GM23248 (cell line): Measurements from ENCODE around the gene RFPL3. TPM values are rescaled to one million over a fixed set of nuclear protein-coding genes. Genes with fewer than 3 reads are reported as not detected.

Source experiments
- DNase-seq: peaks from one replicate; pipeline ENCODE4 v3.0.0-alpha.2; 2015
- H2AFZ ChIP-seq: fragments of 200-600 bp; sonication (generic); 2 replicates; pipeline ENCODE4 v1.6.1; 2016; ENCODE audit warnings: antibody characterized with exemption
- H3F3A ChIP-seq: fragments of 200-600 bp; sonication (generic); 2 replicates; pipeline ENCODE4 v1.6.1; 2016; ENCODE audit warnings: mild to moderate bottlenecking, antibody characterized with exemption, mixed run types; ENCODE audit not compliant: insufficient read depth
- H3K27ac ChIP-seq: fragments of 200-600 bp; sonication (generic); 2 replicates; pipeline ENCODE4 v1.5.1; 2016; ENCODE audit warnings: mild to moderate bottlenecking
- H3K27me3 ChIP-seq: fragments of 200-600 bp; sonication (generic); replicated peaks from 2 replicates; pipeline ENCODE4 v1.6.1; 2016; ENCODE audit warnings: mild to moderate bottlenecking; ENCODE audit not compliant: insufficient read depth
- H3K36me3 ChIP-seq: fragments of 200-600 bp; sonication (generic); 2 replicates; pipeline ENCODE4 v1.6.1; 2016; ENCODE audit warnings: low read depth, mild to moderate bottlenecking
- H3K4me1 ChIP-seq: fragments of 200-600 bp; sonication (generic); 2 replicates; pipeline ENCODE4 v1.6.1; 2016; ENCODE audit warnings: mild to moderate bottlenecking; ENCODE audit not compliant: insufficient read depth
- H3K4me2 ChIP-seq: fragments of 200-600 bp; sonication (generic); one replicate; pipeline ENCODE4 v1.6.1; 2016; ENCODE audit warnings: mild to moderate bottlenecking; ENCODE audit not compliant: unreplicated experiment
- H3K4me3 ChIP-seq: fragments of 200-600 bp; sonication (generic); 2 replicates; pipeline ENCODE4 v1.5.1; 2016; ENCODE audit warnings: mild to moderate bottlenecking
- H3K79me2 ChIP-seq: fragments of 200-600 bp; sonication (generic); 2 replicates; pipeline ENCODE4 v1.6.1; 2016; ENCODE audit warnings: mild to moderate bottlenecking; ENCODE audit not compliant: insufficient read depth
- H3K9ac ChIP-seq: fragments of 200-600 bp; sonication (generic); 2 replicates; pipeline ENCODE4 v1.6.1; 2016; ENCODE audit warnings: mild to moderate bottlenecking
- H3K9me2 ChIP-seq: fragments of 200-600 bp; sonication (generic); 2 replicates; pipeline ENCODE4 v1.6.1; 2016; ENCODE audit warnings: mixed run types, mild to moderate bottlenecking, moderate library complexity; ENCODE audit not compliant: insufficient read depth
- H3K9me3 ChIP-seq: fragments of 200-600 bp; sonication (generic); one replicate; pipeline ENCODE4 v1.6.1; 2017; ENCODE audit warnings: low read depth
- H4K20me1 ChIP-seq: fragments of 200-600 bp; sonication (generic); 2 replicates; pipeline ENCODE4 v1.6.0; 2016; ENCODE audit not compliant: insufficient read depth
- EZH2 ChIP-seq: fragments of 200-600 bp; sonication (generic); IDR thresholded peaks from 2 replicates; pipeline ENCODE4 v1.6.1; 2018; ENCODE audit warnings: antibody characterized with exemption, mild to moderate bottlenecking; ENCODE audit not compliant: insufficient read depth, poor library complexity, severe bottlenecking
- EZH2phosphoT487 ChIP-seq: fragments of 200-600 bp; sonication (generic); IDR thresholded peaks from 2 replicates; pipeline ENCODE4 v1.6.1; 2018; ENCODE audit warnings: antibody characterized with exemption, moderate library complexity, mild to moderate bottlenecking, low read depth; ENCODE audit not compliant: insufficient read depth
- WGBS, 2 experiments: methylation state at CpG; one replicate each; pipeline ENCODE4 v1.1.6; 2015 to 2017; ENCODE audit warnings: low lambda C conversion rate in 2 of 2, low coverage in 1 of 2; ENCODE audit errors: missing lambda C conversion rate in 2 of 2; 5-methylcytosine and 5-hydroxymethylcytosine counted together
- in situ Hi-C: fragments of 300-500 bp; cut with MboI; formaldehyde crosslinking; loops from 2 replicates; pipeline ENCODE4 v1.15.0; 2020
- polyA plus RNA-seq: library from polyadenylated mRNA; unstranded; fragments of >200 nt; fragmentation: Nextera tagmentation; extraction: Ambion mirVana; gene quantifications from 2 replicates; pipeline ENCODE4 v1.2.1, GENCODE V29; 2016
- total RNA-seq: library from RNA; depleted of rRNA; stranded (reverse); fragments of >200 nt; shearing (Covaris generic); gene quantifications from 2 replicates; pipeline ENCODE4 v1.2.3, GENCODE V29; 2014

The RFPL3 gene
- total and polyA plus RNA-seq, 2 experiments from 2014 or later, result not detected

DNA sequence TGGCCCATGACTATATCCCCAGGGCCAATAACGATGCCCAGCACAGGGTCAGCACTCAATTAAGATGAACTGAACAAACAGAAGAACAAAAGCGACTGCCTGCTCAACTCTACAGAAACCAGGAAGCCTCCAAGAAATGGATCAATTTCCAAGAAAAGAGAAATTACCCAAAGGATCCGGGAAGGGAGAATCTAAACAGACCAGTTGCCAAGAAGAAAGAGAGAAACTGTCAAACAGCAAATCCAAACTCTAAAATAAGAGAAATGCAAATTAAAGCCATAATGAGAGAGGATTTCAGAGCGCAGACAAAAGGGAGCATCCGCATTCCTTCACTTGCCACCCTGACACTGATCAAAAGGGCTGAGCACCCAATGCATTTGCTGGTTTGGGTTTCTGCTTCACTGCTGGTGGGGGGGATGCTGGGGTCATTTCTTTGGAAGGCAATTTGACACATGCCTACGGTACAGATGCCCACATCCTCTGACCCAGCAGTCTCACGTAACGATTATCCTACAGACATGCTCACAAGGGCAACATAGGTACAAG lies 37.7 kb upstream of the RFPL3 start:
- H3K4me1 ChIP-seq, result no peaks in the 10 kb centered on the region
- no peak for TF ChIP-seq EZH2phosphoT487
- no peak for TF ChIP-seq EZH2
- no peak overlapping the region for H3K4me3 ChIP-seq
- in situ Hi-C loops, result no loop called here
- no peak overlapping the region for H2AFZ ChIP-seq
- DNase-seq, result no peak
- H3K36me3 ChIP-seq, result no peaks in the 10 kb centered on the region
- 19 to 29% methylated on average over 8 of the region's 8 CpGs for WGBS, 2 experiments
- no peak overlapping the region for H3K9ac ChIP-seq
- no peaks in the 10 kb centered on the region for H3F3A ChIP-seq
- H4K20me1 ChIP-seq, result no peaks in the 10 kb centered on the region
- H3K4me2 ChIP-seq, result no peak overlapping the region
- no peaks in the 10 kb centered on the region for H3K9me3 ChIP-seq
- H3K27ac ChIP-seq, result no peak overlapping the region
- H3K27me3 ChIP-seq, result no peaks in the 10 kb centered on the region
- no peaks in the 10 kb centered on the region for H3K9me2 ChIP-seq
- no peaks in the 10 kb centered on the region for H3K79me2 ChIP-seq

DNA sequence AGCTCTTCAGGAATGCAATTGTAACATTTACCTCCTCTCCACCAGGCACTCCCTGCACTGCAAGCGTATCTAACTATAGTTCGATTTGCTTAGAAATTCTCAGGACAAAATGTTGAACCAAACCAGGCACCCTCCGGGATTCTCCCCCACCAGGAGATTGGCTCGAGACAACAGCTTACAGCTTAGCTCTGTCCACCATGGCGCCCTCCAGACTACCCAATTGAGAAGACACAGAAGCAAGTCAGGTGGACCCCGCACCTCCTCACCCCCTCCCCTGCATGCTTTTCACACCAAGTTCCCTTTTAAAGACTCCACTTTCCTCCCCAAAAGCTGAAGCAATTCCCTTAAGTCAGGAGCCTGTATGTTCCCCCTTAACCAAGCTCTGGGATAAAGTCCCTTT lies 34.7 kb upstream of the RFPL3 start:
- Histone ChIP-seq H3K4me3 (no peak overlapping the region), H3K4me2 (no peak overlapping the region), H3K79me2 (no peaks in the 10 kb centered on the region), H3K4me1 (no peaks in the 10 kb centered on the region), H2AFZ (no peak overlapping the region), H3K36me3 (no peaks in the 10 kb centered on the region), H3K9me3 (no peaks in the 10 kb centered on the region), H3K27me3 (no peaks in the 10 kb centered on the region), H3K9me2 (no peaks in the 10 kb centered on the region), H3F3A (no peaks in the 10 kb centered on the region), H3K27ac (no peak overlapping the region), H3K9ac (no peak overlapping the region), H4K20me1 (no peaks in the 10 kb centered on the region)
- in situ Hi-C loops, result no loop called here
- no peak for TF ChIP-seq EZH2phosphoT487
- no peak for TF ChIP-seq EZH2
- 47 to 56% methylated on average over 6 of the region's 6 CpGs for WGBS, 2 experiments
- DNase-seq, result no peak

DNA sequence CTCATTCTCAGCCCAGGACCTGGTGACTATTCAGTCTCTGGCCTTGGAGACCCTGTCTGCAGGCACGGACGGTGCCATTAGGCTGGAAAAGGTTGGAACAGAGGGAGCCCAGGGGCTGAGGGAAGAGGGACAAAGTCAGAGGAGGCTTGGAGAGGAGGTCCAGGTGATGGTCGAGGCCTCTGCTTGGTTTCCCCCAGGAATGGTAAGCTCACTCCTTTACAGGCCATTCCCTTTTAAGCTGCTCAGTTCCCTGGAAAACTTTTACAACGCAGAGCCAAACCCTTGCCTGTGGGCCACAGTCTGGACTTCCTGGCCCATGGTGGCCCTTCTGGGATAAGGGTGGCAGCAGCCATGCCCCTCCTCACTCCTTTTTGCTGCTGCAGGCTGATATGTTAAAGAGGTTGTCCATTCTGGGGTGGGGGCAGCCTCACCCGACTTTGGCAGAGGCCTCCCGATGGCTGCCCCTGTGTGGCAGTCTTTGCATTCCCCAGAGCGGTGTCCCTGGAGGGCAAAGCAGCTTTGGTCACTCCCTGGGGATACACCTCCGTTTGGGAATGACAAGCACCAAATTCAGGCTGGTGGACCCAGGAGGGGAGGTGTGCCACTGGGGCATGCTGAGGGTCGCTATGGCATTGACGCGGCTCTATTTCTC lies 34.0 kb upstream of the RFPL3 start:
- Histone ChIP-seq H3K27me3 (no peaks in the 10 kb centered on the region), H3K27ac (no peak overlapping the region), H3K79me2 (no peaks in the 10 kb centered on the region), H3K4me3 (no peak overlapping the region), H3K9me3 (no peaks in the 10 kb centered on the region), H4K20me1 (no peaks in the 10 kb centered on the region), H3K36me3 (no peaks in the 10 kb centered on the region), H3K4me2 (no peak overlapping the region), H3K9me2 (no peaks in the 10 kb centered on the region), H3F3A (no peaks in the 10 kb centered on the region), H3K4me1 (no peaks in the 10 kb centered on the region), H3K9ac (no peak overlapping the region), H2AFZ (no peak overlapping the region)
- no peak for DNase-seq
- in situ Hi-C loops, result no loop called here
- TF ChIP-seq EZH2phosphoT487, result no peak
- TF ChIP-seq EZH2, result no peak
- WGBS, 2 experiments, result 50 to 60% methylated on average over 11 of the region's 11 CpGs

DNA sequence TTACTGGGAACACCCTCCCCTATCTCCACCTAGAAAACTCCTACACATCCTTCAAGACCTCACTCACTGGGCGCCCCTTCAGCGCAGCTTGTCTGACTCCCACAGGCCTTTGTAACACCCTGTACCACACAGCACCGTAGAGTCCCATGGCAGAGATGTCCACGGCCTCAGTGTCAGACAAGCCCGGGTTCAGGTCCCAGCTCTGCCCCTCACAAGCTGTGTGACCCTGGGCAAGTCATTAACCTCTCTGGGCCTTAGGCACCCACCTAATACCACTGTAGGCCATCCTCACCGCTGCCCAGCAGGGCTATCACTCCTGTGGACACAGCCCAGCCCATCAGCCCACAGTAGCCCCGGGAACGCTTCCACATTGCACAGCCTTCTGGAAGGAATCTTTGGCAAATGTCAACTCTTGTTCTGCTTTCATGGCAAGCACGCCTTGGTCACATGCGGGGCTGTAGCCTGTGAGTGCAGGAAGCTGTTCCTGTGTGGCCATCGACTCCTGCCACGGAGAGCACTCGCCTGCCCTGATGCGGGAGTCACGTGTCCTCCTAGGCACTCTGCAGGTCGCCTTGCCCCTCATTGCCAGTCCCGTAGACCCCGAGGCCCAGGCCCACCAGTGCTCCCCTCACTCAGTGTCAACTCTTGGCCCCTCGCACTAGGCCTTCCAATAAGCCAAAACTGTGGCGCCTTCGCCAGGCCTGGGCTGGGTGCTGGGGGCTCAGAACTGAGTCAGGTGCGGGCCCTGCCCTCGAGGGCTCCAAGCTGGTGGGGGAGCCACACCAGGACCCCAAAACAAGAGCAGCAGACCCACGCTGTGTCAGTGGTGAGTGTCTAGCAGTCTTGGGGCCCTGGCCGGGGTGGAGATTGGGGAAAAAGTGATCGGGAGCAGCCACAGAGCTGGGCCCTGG lies 32.9 kb upstream of the RFPL3 start:
- Histone ChIP-seq H3K4me1 (no peaks in the 10 kb centered on the region), H2AFZ (no peak overlapping the region), H3K9ac (no peak overlapping the region), H3K9me3 (no peaks in the 10 kb centered on the region), H3K79me2 (no peaks in the 10 kb centered on the region), H3K9me2 (no peaks in the 10 kb centered on the region), H3K27ac (no peak overlapping the region), H3F3A (no peaks in the 10 kb centered on the region), H3K36me3 (no peaks in the 10 kb centered on the region), H3K4me3 (no peak overlapping the region), H3K27me3 (no peaks in the 10 kb centered on the region), H4K20me1 (no peaks in the 10 kb centered on the region), H3K4me2 (no peak overlapping the region)
- in situ Hi-C loops, result no loop called here
- 36 to 38% methylated on average over 25 to 26 of the region's 26 CpGs for WGBS, 2 experiments
- DNase-seq, result no peak
- no peak for TF ChIP-seq EZH2
- TF ChIP-seq EZH2phosphoT487, result no peak
